AG09309 (cell line): ENCODE results near the gene ATG2A.

Experiments used
- DNase-seq: peaks from one replicate; pipeline ENCODE4 v3.0.0-alpha.2; 2010; ENCODE audit warnings: low read depth
- H3K4me3 ChIP-seq: 2 replicates; pipeline ENCODE4 v1.5.1; 2011; ENCODE audit warnings: mild to moderate bottlenecking, low read depth, low read length, moderate library complexity; ENCODE audit not compliant: control insufficient read depth
- CTCF ChIP-seq: IDR thresholded peaks from 2 replicates; pipeline ENCODE4 v1.5.1; 2011; ENCODE audit warnings: mild to moderate bottlenecking, low read depth, low read length, inconsistent platforms; ENCODE audit not compliant: insufficient read depth, control insufficient read depth; ENCODE audit errors: missing control alignments

Gene ATG2A

GRCh38 chr11:64877390-64878222 lies 39.4 kb downstream of the ATG2A start:
- H3K4me3 ChIP-seq, result peak overlapping the region; percentile 55
- no peak for TF ChIP-seq CTCF
- DNase-seq, result no peak

- peak overlapping the region; percentile 55 for H3K4me3 ChIP-seq
- TF ChIP-seq CTCF, result no peak
- DNase-seq, result no peak
These were observed 40.1 kb downstream of the ATG2A start for GRCh38 chr11:64876835-64877341.

- no peak for TF ChIP-seq CTCF
- no peak for DNase-seq
- peak overlapping the region; percentile 55 for H3K4me3 ChIP-seq
These were observed 40.7 kb downstream of the ATG2A start for GRCh38 chr11:64876229-64876750.

- no peak for DNase-seq
- no peak for TF ChIP-seq CTCF
- peak overlapping the region; percentile 55 for H3K4me3 ChIP-seq
These were observed 41.4 kb downstream of the ATG2A start for GRCh38 chr11:64875369-64876228.

GRCh38 chr11:64874308-64875240 lies 42.4 kb downstream of the ATG2A start:
- DNase-seq, result no peak
- no peak for TF ChIP-seq CTCF
- no peak overlapping the region for H3K4me3 ChIP-seq
